GM19023 (cell line): ENCODE data around the gene PAPSS2.

Source experiments
- ATAC-seq: cut with Tn5 transposase; IDR thresholded peaks from one replicate; pipeline ENCODE4 v1.9.1; 2021; ENCODE audit warnings: mild to moderate bottlenecking, moderate library complexity; ENCODE audit not compliant: unreplicated experiment

The PAPSS2 gene

GRCh38 chr10:87775766-87776165, 116.1 kb downstream of the PAPSS2 start:
- no peak for ATAC-seq

- ATAC-seq = no peak
Observed at GRCh38 chr10:87776328-87776727, 116.7 kb downstream of the PAPSS2 start.

- ATAC-seq = no peak
Observed at GRCh38 chr10:87781545-87781944, 121.9 kb downstream of the PAPSS2 start.

GRCh38 chr10:87782721-87783120, 123.0 kb downstream of the PAPSS2 start:
- no peak for ATAC-seq

- no peak for ATAC-seq
Observed at GRCh38 chr10:87786421-87786820, 126.7 kb downstream of the PAPSS2 start.

- ATAC-seq = no peak
Observed at GRCh38 chr10:87790185-87790584, 130.5 kb downstream of the PAPSS2 start.

- no peak for ATAC-seq
Observed at GRCh38 chr10:87794285-87794684, 134.6 kb downstream of the PAPSS2 start.
